A549 (cell line): Measurements from ENCODE around the gene BPIFB1.

ENCODE experiments used
- CBX2 ChIP-seq: fragments of 200-600 bp; sonication (generic); IDR thresholded peaks from 2 replicates; pipeline ENCODE4 v1.6.1; 2016; ENCODE audit warnings: low read depth, mild to moderate bottlenecking, borderline replicate concordance
- KDM5A ChIP-seq: fragments of 200-600 bp; sonication (generic); IDR thresholded peaks from 2 replicates; pipeline ENCODE4 v1.6.1; 2016; ENCODE audit warnings: antibody characterized with exemption, mild to moderate bottlenecking
- PBX3 ChIP-seq: IDR thresholded peaks from 2 replicates; pipeline ENCODE4 v1.6.1; 2012
- REST ChIP-seq: fragments of 200-600 bp; sonication (generic); IDR thresholded peaks from 2 replicates; pipeline ENCODE4 v1.6.1; 2016; ENCODE audit warnings: antibody characterized with exemption, mild to moderate bottlenecking, moderate library complexity
- USF2 ChIP-seq: fragments of 450-650 bp; IDR thresholded peaks from 2 replicates; pipeline ENCODE4 v1.6.1; 2014; ENCODE audit warnings: antibody characterized with exemption
- ZNF302 ChIP-seq: fragments of 250-450 bp; sonication (Bioruptor Pico); IDR thresholded peaks from 2 replicates; pipeline ENCODE4 v1.9.0; 2021; ENCODE audit warnings: inconsistent platforms, mild to moderate bottlenecking, moderate library complexity

GRCh38 chr20:33291416-33291815, 8.4 kb downstream of the BPIFB1 start:
- TF ChIP-seq USF2 (no peak), PBX3 (no peak), REST (no peak), KDM5A (no peak), CBX2 (no peak), ZNF302 (CRISPR knock-in tag) (no peak)
